LNCaP clone FGC (cell line): ENCODE results near the gene VPS37C.
A peak's percentile ranks its signal among the peaks of the same experiment; 100 is the strongest.

ENCODE experiments used
- DNase-seq: peaks from one replicate; pipeline ENCODE4 v3.0.0-alpha.2; 2011; ENCODE audit warnings: low read depth
- H3K4me3 ChIP-seq: 2 replicates; pipeline ENCODE4 v1.5.1; 2011; ENCODE audit warnings: mild to moderate bottlenecking, low read depth, low read length, control low read depth
- CTCF ChIP-seq: IDR thresholded peaks from 2 replicates; pipeline ENCODE4 v1.5.1; 2012; ENCODE audit warnings: mild to moderate bottlenecking; ENCODE audit not compliant: control insufficient read depth, insufficient read depth; ENCODE audit errors: extremely low read depth

VPS37C gene

GRCh38 chr11:61152816-61153592, 8.2 kb downstream of the VPS37C start:
- no peak for DNase-seq
- no peak for TF ChIP-seq CTCF
- H3K4me3 ChIP-seq: no peak overlapping the region

GRCh38 chr11:61151545-61152252, 9.5 kb downstream of the VPS37C start:
- no peak for DNase-seq
- no peak overlapping the region for H3K4me3 ChIP-seq
- TF ChIP-seq CTCF: no peak

- DNase-seq: no peak
- no peak for TF ChIP-seq CTCF
- H3K4me3 ChIP-seq: no peak overlapping the region
Observed at GRCh38 chr11:61150706-61151544, 10.3 kb downstream of the VPS37C start.

DNA sequence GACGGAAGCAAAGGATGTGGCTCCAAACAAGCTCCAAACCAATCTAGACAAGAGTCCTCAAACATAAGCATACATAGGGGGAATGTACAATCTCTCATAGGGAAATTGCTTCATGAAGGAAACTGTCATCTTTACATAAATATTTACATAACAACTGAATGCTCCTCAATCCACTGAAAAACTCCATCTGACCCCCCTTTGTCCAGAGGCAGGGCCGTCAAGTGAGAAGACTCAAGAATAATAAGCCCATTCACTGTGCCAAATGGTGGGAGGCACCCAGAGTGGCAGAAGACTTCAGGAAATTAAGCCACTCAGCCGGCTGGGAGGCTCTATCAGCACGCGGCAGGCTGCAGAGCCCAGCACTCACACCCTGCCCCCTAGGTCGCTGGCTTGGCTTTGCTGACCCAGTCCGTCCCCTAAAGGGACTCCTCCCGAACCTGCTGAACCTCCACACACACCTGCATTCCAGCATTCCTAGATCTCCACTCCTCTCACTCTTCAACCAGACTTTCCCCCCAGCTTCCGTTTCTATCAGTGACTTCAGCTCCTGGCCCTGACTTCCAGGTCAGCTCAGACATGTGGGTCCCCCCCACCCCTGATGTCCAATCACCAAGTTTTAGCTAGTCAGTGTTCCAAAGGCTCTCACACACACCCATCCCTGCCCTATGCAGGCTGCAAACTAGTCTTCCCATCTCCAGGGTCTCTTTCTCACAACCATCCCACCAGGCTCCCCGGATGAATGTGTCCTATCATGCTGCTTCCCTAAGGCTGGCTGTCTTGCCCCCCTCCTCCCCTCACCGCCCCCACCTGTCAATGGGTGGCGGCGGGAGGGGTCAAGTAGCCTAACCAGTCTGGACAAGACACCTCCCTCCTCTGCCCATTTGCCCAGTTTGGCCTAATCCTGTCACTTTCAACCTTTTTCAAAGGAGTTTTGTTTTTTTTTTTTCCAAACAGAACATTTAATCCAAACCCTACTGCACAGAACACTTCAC, 11.3 kb downstream of the VPS37C start:
- TF ChIP-seq CTCF: no peak
- 0 out of 2 replicates have a peak overlapping the region, but pooled peaks have one; percentile 17 for H3K4me3 ChIP-seq
- no peak for DNase-seq

DNA sequence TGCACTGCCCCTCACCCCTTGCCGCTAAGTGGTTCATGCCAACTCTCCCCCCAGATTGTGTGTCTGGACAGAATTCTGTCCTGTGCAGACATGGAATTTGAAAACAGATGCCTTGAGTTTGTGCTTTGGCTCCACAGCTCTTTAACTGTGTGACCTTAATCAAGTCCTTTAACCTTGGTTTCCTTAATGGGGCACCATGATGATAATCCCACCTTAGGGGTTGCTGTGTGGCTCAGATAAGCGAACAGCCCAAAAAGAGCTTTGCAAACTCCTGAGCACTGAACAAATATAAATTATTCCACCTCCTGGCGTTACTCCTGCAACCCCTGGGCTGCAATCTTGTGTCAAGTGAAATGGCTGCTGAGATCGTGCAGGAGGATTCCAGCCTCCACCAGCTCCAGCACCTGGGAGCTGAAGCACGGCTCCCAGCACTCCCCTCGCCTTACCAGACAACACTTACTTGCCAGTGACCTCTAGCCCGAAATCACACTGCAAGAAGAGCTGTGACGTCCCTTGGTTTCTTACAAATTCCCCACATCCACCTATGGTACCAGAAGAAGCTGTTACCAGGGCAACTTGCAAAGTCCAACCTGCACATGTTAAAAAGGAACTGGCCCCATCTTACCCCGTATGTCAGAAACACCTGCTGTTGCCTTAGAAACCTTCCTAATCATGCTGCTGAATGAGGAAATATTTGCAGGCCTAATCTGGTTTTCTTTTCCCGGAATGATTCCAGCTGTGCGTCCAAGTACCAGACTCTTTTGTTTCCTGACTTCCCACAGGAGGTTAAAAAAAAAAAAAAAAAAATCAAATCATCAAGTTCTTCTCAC, 13.2 kb downstream of the VPS37C start:
- no peak for TF ChIP-seq CTCF
- H3K4me3 ChIP-seq: no peak overlapping the region
- no peak for DNase-seq

GRCh38 chr11:61147271-61147670, 14.0 kb downstream of the VPS37C start:
- TF ChIP-seq CTCF: no peak
- no peak for DNase-seq

More at GRCh38 chr11:61147271-61147670, 14.0 kb downstream of the VPS37C start:
- H3K4me3 ChIP-seq: no peak overlapping the region
